HCT116 (cell line): Measurements from ENCODE around the gene ABHD18. TPM values are rescaled to one million over a fixed set of nuclear protein-coding genes. Genes with fewer than 3 reads are reported as not detected.

Experiments
- ATAC-seq: fragments of 200-7000 bp; cut with Tn5 transposase; 2 replicates; pipeline ENCODE4 v1.9.1; 2020; ENCODE audit warnings: mild to moderate bottlenecking, moderate library complexity
- BruUV-seq: library from RNA; stranded (reverse); fragments of 400-500 nt; replicated peaks from 2 replicates; lab custom pipeline; 2021; lab: Mats Ljungman, UMichigan
- CTCF ChIA-PET: fragments of 300-600 bp; sonication (Branson Sonifier 250); formaldehyde crosslinking; loops from one replicate; lab custom pipeline; 2021; ENCODE audit warnings: antibody characterized with exemption; lab: Charles Lee
- POLR2A ChIA-PET: fragments of 300-600, 350-600 bp; sonication (Branson Sonifier 250); formaldehyde crosslinking; loops from one replicate; lab custom pipeline; 2021; ENCODE audit warnings: antibody characterized with exemption; lab: Charles Lee
- RAD21 ChIA-PET, 2 experiments: fragments of 300-600 bp; sonication (Branson Sonifier 250); formaldehyde crosslinking; loops; one replicate each; lab custom pipeline; 2023; ENCODE audit warnings: low total read pairs in 2 of 2; ENCODE audit not compliant: uncharacterized antibody in 2 of 2, unreplicated experiment in 2 of 2, low non-redundant PET in 1 of 2; lab: Charles Lee
- DNase-seq: peaks from one replicate; pipeline ENCODE4 v3.0.0-alpha.2; 2010; ENCODE audit warnings: low read depth, low spot score
- H2AFZ ChIP-seq: fragments of 200-600 bp; shearing (Covaris generic), sonication (generic); 2 replicates; pipeline ENCODE4 v1.6.1; 2017; ENCODE audit warnings: low read depth, mixed run types, mixed read lengths, antibody characterized with exemption, low read length; ENCODE audit not compliant: poor library complexity, severe bottlenecking
- H3K27ac ChIP-seq: 2 replicates; pipeline ENCODE4 v1.5.1; 2012; ENCODE audit warnings: low read depth, low read length
- H3K27me3 ChIP-seq: fragments of 200-600 bp; sonication (generic); 2 replicates; pipeline ENCODE4 v1.6.1; 2016; ENCODE audit warnings: mixed run types, low read length, mixed read lengths; ENCODE audit not compliant: insufficient read depth
- H3K36me3 ChIP-seq, 2 experiments: fragments of 200-500 bp in 1 of 2; fragments of 200-600 bp in 1 of 2; sonication (Bioruptor generic) in 1 of 2; sonication (generic) in 1 of 2; 2 replicates each; pipeline versions ENCODE4 v1.5.1 to v1.6.1; 2014 to 2016; ENCODE audit warnings: low read length in 2 of 2, inconsistent platforms in 1 of 2, mixed read lengths in 1 of 2, mixed run types in 1 of 2; ENCODE audit not compliant: insufficient read depth in 2 of 2, control insufficient read depth in 1 of 2
- H3K4me1 ChIP-seq, 2 experiments: fragments of 200-600 bp in 1 of 2; sonication (generic) in 1 of 2; 2 replicates each; pipeline versions ENCODE4 v1.5.1 to v1.6.1; 2012 to 2017; ENCODE audit warnings: low read length in 2 of 2, inconsistent platforms in 1 of 2, mild to moderate bottlenecking in 1 of 2, mixed read lengths in 1 of 2, mixed run types in 1 of 2, moderate library complexity in 1 of 2; ENCODE audit not compliant: insufficient read depth in 2 of 2, control insufficient read depth in 1 of 2
- H3K4me2 ChIP-seq: fragments of 200-600 bp; sonication (generic); 2 replicates; pipeline ENCODE4 v1.6.1; 2017; ENCODE audit warnings: mixed run types, low read length, mixed read lengths
- H3K4me3 ChIP-seq, 2 experiments: fragments of 200-600 bp in 1 of 2; sonication (generic) in 1 of 2; replicated peaks in 1 of 2; 2 replicates each; pipeline ENCODE4 v1.5.1; 2011 to 2016; ENCODE audit warnings: low read length in 2 of 2, control low read depth in 1 of 2, low read depth in 1 of 2, mild to moderate bottlenecking in 1 of 2, mixed read lengths in 1 of 2, mixed run types in 1 of 2
- H3K79me2 ChIP-seq: fragments of 200-600 bp; sonication (generic); 2 replicates; pipeline ENCODE4 v1.6.1; 2017; ENCODE audit warnings: mild to moderate bottlenecking, mixed run types, low read length, moderate library complexity, mixed read lengths; ENCODE audit not compliant: insufficient read depth
- H3K9ac ChIP-seq: fragments of 200-600 bp; sonication (generic); 2 replicates; pipeline ENCODE4 v1.6.1; 2016; ENCODE audit warnings: low read length, mixed read lengths
- H3K9me2 ChIP-seq: fragments of 200-600 bp; sonication (generic), shearing (Covaris generic); 2 replicates; pipeline ENCODE4 v1.6.1; 2017; ENCODE audit warnings: mixed run types, mild to moderate bottlenecking, moderate library complexity; ENCODE audit not compliant: insufficient read depth
- H3K9me3 ChIP-seq, 2 experiments: fragments of 200-500 bp in 1 of 2; fragments of 200-600 bp in 1 of 2; sonication (Bioruptor generic) in 1 of 2; sonication (generic) in 1 of 2; 2 replicates each; pipeline ENCODE4 v1.6.1; 2014 to 2017; ENCODE audit warnings: low read length in 2 of 2, mixed read lengths in 2 of 2, inconsistent platforms in 1 of 2, low read depth in 1 of 2, mild to moderate bottlenecking in 1 of 2, mixed run types in 1 of 2, moderate library complexity in 1 of 2; ENCODE audit not compliant: control insufficient read depth in 1 of 2, insufficient read depth in 1 of 2
- H4K20me1 ChIP-seq: fragments of 200-600 bp; sonication (generic), shearing (Covaris generic); 2 replicates; pipeline ENCODE4 v1.6.1; 2017; ENCODE audit warnings: mixed run types, mild to moderate bottlenecking, moderate library complexity; ENCODE audit not compliant: insufficient read depth
- CBX3 ChIP-seq: IDR thresholded peaks from 2 replicates; pipeline ENCODE4 v1.6.1; 2012; ENCODE audit warnings: low read depth
- CEBPB ChIP-seq: IDR thresholded peaks from 2 replicates; pipeline ENCODE4 v1.6.1; 2012; ENCODE audit warnings: low read depth
- EGR1 ChIP-seq: IDR thresholded peaks from 2 replicates; pipeline ENCODE4 v1.6.1; 2012; ENCODE audit warnings: low read depth
- ELF1 ChIP-seq: IDR thresholded peaks from 2 replicates; pipeline ENCODE4 v1.6.1; 2012; ENCODE audit warnings: low read depth, borderline replicate concordance
- FOSL1 ChIP-seq: IDR thresholded peaks from 2 replicates; pipeline ENCODE4 v1.6.1; 2012; ENCODE audit warnings: low read depth
- JUND ChIP-seq: IDR thresholded peaks from 2 replicates; pipeline ENCODE4 v1.6.1; 2012
- SIN3A ChIP-seq: IDR thresholded peaks from 2 replicates; pipeline ENCODE4 v1.6.1; 2012; ENCODE audit warnings: low read depth
- SP1 ChIP-seq: IDR thresholded peaks from 2 replicates; pipeline ENCODE4 v1.6.1; 2012; ENCODE audit warnings: low read depth
- SRF ChIP-seq: IDR thresholded peaks from 2 replicates; pipeline ENCODE4 v1.6.1; 2012; ENCODE audit warnings: low read depth
- YY1 ChIP-seq: IDR thresholded peaks from 2 replicates; pipeline ENCODE4 v1.6.1; 2011; ENCODE audit warnings: low read length, low read depth, moderate library complexity, mild to moderate bottlenecking; ENCODE audit not compliant: insufficient replicate concordance; ENCODE audit errors: extremely low read depth
- ZNF274 ChIP-seq: fragments of 200-500 bp; sonication (Bioruptor generic); IDR thresholded peaks from 2 replicates; pipeline ENCODE4 v1.6.1; 2014; ENCODE audit warnings: mild to moderate bottlenecking, low read depth, low read length, inconsistent platforms
- intact Hi-C: fragments of 100-400 bp; cut with micrococcal nuclease; formaldehyde crosslinking; loops from 2 replicates; pipeline ENCODE4 v1.10.0; 2022
- total RNA-seq: library from RNA; stranded (reverse); gene quantifications from one replicate; pipeline ENCODE4 v1.2.1, GENCODE V29; 2021; ENCODE audit not compliant: unreplicated experiment
- TF ChIP-seq, protein P1 (sequence below): IDR thresholded peaks from 2 replicates; pipeline ENCODE4 v1.6.1; 2012
- TF ChIP-seq, protein P2 (sequence below), 3 experiments: fragments of 200-600 bp in 1 of 3; sonication (generic) in 1 of 3; IDR thresholded peaks in 2 of 3; conservative IDR thresholded peaks in 1 of 3; 2 replicates each; pipeline ENCODE4 v1.5.1; 2012 to 2017; ENCODE audit warnings: low read depth in 2 of 3, low read length in 2 of 3, antibody characterized with exemption in 1 of 3, borderline replicate concordance in 1 of 3, control low read depth in 1 of 3, mild to moderate bottlenecking in 1 of 3, mixed read lengths in 1 of 3, mixed run types in 1 of 3, moderate library complexity in 1 of 3; ENCODE audit not compliant: insufficient read depth in 1 of 3
- TF ChIP-seq, protein P3 (sequence below): IDR thresholded peaks from 2 replicates; pipeline ENCODE4 v1.6.1; 2012; ENCODE audit warnings: low read depth

The ABHD18 gene
- total RNA-seq, 1 experiment from 2014 or later = 9.7 TPM

DNA sequence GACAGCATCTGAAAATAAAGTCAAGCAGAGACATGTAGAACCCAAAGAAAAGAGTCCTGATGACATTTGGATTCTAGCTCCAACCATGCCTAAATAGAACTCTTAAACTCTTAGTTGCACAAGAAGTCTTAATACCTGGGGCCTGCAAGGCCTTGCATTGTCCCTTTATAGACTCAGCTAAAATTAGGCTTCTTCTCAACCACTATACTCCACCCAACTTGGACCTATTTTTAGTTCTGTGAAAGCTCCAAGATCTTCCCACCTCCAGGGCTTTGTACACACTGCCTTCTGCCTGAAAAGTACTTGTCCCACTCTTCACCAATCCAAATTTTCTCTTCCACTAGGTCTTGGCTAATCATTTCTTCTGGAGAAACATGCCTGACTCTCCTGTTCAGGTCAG is 48.1 kb upstream of the ABHD18 start:
- Histone ChIP-seq H2AFZ (no peak overlapping the region), H3K79me2 (no peaks in the 10 kb centered on the region), H3K36me3 (peaks cover 7 to 9% of the 10 kb centered on the region in 2 experiments; a peak in 3 of 4 replicates), H3K27me3 (no peaks in the 10 kb centered on the region), H3K4me2 (no peak overlapping the region), H3K4me1 (no peaks in the 10 kb centered on the region), H3K9me3 (no peaks in the 10 kb centered on the region), H4K20me1 (no peaks in the 10 kb centered on the region), H3K9ac (no peak overlapping the region), H3K9me2 (no peaks in the 10 kb centered on the region)
- POLR2A ChIA-PET = no interaction called here
- BruUV-seq = no TSS peak
- intact Hi-C loops = no loop called here
- no peak for ATAC-seq
- no peak for DNase-seq
- RAD21 ChIA-PET = no interaction called here
- CTCF ChIA-PET = no interaction called here
- TF ChIP-seq SP1 (no peak), JUND (no peak), CBX3 (no peak), YY1 (no peak), FOSL1 (no peak), SIN3A (no peak), CEBPB (no peak), EGR1 (no peak), ZNF274 (no peak), ELF1 (no peak), SRF (no peak)
- TF ChIP-seq, protein P1, sequence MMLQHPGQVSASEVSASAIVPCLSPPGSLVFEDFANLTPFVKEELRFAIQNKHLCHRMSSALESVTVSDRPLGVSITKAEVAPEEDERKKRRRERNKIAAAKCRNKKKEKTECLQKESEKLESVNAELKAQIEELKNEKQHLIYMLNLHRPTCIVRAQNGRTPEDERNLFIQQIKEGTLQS = no peak
- TF ChIP-seq, protein P2, sequence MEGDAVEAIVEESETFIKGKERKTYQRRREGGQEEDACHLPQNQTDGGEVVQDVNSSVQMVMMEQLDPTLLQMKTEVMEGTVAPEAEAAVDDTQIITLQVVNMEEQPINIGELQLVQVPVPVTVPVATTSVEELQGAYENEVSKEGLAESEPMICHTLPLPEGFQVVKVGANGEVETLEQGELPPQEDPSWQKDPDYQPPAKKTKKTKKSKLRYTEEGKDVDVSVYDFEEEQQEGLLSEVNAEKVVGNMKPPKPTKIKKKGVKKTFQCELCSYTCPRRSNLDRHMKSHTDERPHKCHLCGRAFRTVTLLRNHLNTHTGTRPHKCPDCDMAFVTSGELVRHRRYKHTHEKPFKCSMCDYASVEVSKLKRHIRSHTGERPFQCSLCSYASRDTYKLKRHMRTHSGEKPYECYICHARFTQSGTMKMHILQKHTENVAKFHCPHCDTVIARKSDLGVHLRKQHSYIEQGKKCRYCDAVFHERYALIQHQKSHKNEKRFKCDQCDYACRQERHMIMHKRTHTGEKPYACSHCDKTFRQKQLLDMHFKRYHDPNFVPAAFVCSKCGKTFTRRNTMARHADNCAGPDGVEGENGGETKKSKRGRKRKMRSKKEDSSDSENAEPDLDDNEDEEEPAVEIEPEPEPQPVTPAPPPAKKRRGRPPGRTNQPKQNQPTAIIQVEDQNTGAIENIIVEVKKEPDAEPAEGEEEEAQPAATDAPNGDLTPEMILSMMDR (IDR thresholded peaks at IDR 0.05 in 2 of 3, conservative IDR thresholded peaks at IDR 0.05 in 1 of 3; ENCODE audit: borderline replicate concordance in 1 of 3, insufficient read depth in 1 of 3, low read depth in 2 of 3, low read length in 2 of 3) = no peak
- TF ChIP-seq, protein P3, sequence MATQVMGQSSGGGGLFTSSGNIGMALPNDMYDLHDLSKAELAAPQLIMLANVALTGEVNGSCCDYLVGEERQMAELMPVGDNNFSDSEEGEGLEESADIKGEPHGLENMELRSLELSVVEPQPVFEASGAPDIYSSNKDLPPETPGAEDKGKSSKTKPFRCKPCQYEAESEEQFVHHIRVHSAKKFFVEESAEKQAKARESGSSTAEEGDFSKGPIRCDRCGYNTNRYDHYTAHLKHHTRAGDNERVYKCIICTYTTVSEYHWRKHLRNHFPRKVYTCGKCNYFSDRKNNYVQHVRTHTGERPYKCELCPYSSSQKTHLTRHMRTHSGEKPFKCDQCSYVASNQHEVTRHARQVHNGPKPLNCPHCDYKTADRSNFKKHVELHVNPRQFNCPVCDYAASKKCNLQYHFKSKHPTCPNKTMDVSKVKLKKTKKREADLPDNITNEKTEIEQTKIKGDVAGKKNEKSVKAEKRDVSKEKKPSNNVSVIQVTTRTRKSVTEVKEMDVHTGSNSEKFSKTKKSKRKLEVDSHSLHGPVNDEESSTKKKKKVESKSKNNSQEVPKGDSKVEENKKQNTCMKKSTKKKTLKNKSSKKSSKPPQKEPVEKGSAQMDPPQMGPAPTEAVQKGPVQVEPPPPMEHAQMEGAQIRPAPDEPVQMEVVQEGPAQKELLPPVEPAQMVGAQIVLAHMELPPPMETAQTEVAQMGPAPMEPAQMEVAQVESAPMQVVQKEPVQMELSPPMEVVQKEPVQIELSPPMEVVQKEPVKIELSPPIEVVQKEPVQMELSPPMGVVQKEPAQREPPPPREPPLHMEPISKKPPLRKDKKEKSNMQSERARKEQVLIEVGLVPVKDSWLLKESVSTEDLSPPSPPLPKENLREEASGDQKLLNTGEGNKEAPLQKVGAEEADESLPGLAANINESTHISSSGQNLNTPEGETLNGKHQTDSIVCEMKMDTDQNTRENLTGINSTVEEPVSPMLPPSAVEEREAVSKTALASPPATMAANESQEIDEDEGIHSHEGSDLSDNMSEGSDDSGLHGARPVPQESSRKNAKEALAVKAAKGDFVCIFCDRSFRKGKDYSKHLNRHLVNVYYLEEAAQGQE = no peak
- TF ChIP-seq, all 23 proteins: peak for 0
- no peak overlapping the region for H3K4me3 ChIP-seq
- H3K27ac ChIP-seq = no peak overlapping the region
